Epithelial cell of esophagus (primary cell): ENCODE data around the gene PRUNE2.

Experiments used
- DNase-seq: peaks from one replicate; pipeline ENCODE4 v3.0.0; 2010; ENCODE audit warnings: low read depth
- H3K4me3 ChIP-seq: 2 replicates; pipeline ENCODE4 v1.5.1; 2011; ENCODE audit warnings: mild to moderate bottlenecking, low read length, control low read depth
- TF ChIP-seq, protein P1 (sequence below): IDR thresholded peaks from 2 replicates; pipeline ENCODE4 v1.5.1; 2011; ENCODE audit warnings: low read depth, mild to moderate bottlenecking, low read length, control low read depth, inconsistent platforms; ENCODE audit not compliant: insufficient read depth; ENCODE audit errors: missing control alignments

The PRUNE2 gene

DNA sequence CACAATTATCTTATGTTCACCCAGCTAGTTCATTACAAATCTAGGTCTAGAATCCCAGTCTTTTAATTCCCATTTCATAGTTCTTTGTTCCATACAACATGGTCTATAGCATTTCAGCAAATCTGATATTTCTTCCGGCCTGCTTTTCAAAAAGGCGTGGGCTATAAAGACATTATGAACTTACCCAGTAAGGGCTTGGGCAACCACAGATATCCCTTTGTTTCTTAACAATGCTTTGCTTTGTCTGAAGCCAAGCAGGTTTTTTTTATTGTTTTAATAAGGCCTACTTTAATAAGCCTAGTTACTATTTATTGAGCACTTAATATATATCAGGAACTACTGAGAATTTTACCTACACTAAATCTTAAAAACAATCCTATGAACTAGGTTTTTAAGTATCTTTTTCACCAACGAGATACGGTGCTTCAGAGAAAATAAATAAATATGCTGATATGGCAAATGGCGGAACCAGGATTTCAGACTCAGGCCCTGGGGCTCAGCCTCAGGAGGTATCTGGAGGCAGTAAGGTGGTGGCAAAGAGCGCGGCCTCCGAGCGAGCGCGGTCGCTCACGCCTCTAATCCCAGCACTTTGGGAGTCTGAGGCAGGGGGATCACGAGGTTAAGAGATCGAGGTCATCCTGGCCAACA, 112.0 kb downstream of the PRUNE2 start:
- no peak for DNase-seq
- TF ChIP-seq, protein P1, sequence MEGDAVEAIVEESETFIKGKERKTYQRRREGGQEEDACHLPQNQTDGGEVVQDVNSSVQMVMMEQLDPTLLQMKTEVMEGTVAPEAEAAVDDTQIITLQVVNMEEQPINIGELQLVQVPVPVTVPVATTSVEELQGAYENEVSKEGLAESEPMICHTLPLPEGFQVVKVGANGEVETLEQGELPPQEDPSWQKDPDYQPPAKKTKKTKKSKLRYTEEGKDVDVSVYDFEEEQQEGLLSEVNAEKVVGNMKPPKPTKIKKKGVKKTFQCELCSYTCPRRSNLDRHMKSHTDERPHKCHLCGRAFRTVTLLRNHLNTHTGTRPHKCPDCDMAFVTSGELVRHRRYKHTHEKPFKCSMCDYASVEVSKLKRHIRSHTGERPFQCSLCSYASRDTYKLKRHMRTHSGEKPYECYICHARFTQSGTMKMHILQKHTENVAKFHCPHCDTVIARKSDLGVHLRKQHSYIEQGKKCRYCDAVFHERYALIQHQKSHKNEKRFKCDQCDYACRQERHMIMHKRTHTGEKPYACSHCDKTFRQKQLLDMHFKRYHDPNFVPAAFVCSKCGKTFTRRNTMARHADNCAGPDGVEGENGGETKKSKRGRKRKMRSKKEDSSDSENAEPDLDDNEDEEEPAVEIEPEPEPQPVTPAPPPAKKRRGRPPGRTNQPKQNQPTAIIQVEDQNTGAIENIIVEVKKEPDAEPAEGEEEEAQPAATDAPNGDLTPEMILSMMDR, result no peak
- no peak overlapping the region for H3K4me3 ChIP-seq

DNA sequence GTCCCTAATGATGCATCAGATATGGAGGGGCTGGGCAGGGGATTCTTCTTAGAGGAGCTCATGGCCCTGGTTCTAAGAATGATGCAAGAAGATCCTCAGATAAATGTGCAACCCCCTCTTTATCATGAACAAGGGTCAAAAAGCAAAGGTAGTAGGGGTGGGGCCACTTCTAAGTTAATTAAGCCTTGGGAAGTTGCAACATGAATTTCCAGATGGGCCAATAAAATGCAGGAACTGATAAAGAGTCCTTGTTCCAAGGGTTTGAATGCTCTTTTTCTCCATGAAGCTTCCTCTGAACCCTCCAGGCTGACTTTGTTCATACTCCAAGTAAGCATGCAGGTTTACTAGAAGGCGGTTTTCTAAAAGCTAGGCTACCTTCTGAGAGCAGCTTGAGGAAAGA, 116.1 kb downstream of the PRUNE2 start:
- no peak for DNase-seq
- H3K4me3 ChIP-seq, result no peak overlapping the region
- TF ChIP-seq, protein P1, result no peak

DNA sequence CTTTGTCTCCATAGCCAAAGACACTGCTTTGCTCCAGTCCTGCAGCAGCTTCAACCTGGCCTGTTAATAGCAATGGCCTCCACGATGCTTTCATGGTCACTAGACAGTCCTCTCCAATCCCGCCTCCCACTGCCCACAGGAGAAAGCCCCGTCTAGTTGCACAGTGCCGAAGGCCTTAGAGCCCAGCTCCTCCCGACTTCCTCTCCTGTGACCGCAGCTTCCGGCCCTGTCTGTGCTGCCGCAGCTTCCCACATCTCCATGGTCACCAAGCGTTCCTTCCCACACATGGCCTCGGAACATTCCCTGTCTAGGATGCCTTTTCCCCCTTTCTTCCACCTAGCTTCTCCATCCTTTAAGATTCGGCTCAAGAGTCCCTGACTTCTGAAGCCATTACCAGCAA, 118.2 kb downstream of the PRUNE2 start:
- no peak for DNase-seq
- no peak overlapping the region for H3K4me3 ChIP-seq
- TF ChIP-seq, protein P1, result no peak

GRCh38 chr9:76785501-76785900, 120.4 kb downstream of the PRUNE2 start:
- no peak for DNase-seq
- TF ChIP-seq, protein P1, result no peak
- H3K4me3 ChIP-seq, result no peak overlapping the region

DNA sequence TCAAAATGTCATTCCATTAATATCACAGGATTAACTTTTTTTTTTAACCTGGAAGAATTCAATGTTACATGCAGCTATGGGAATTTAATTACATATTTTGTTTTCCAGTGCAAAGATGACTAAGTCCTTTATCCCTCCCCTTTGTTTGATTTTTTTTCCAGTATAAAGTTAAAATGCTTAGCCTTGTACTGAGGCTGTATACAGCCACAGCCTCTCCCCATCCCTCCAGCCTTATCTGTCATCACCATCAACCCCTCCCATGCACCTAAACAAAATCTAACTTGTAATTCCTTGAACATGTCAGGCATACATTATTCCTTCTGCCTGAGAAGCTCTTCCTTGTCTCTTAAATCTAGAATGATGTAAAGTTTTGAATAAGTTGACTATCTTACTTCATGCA, 121.0 kb downstream of the PRUNE2 start:
- peak; percentile 11 for DNase-seq
- no peak overlapping the region for H3K4me3 ChIP-seq
- TF ChIP-seq, protein P1, result no peak

GRCh38 chr9:76772686-76773445, 133.0 kb downstream of the PRUNE2 start:
- DNase-seq, result no peak
- TF ChIP-seq, protein P1, result no peak
- H3K4me3 ChIP-seq, result no peak overlapping the region
